ENCODE data around the gene SLC36A1.

Gene SLC36A1

DNA sequence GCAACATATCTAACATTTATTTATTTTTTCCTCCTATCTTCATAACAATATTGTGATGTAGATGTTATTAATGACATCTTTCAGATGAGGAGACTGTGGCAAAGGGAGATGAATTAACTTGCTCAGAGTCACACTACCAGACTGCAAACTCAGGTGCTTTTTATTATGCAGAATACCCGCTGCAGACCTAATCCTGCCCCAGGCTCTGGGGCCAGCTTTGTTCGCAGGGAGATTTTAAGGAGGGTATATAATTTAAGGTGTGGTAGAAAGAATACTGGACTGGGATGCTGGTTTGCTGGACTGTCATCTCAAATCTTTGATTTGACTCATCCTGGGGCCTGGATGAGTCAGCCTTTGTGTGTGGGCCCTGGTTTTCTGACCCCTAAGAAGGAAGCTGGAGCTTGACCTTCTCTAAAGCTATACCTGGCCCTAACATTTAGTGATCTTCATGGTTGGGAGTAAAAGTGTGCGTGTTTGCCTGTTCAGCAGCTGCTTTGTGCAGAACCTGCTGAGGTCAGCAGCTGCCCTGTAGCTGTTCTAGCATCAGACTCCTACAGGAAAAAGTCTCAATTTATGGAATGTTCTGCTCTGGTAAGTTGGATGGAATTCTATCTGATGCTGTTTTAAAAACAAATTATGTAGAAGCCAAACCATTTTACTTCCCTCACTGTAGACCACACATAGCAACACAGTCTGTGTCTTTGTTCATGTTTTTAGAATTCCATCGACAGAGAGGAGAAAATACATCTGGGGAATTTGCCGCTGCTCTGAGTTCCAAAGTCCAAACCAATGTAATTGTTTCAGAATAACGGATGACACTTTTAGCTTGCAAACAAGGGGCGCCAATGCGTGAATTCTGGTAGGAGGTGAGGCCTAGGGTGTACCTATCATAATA, 4.5 kb downstream of the SLC36A1 start:
- DNase-seq = no peak

DNA sequence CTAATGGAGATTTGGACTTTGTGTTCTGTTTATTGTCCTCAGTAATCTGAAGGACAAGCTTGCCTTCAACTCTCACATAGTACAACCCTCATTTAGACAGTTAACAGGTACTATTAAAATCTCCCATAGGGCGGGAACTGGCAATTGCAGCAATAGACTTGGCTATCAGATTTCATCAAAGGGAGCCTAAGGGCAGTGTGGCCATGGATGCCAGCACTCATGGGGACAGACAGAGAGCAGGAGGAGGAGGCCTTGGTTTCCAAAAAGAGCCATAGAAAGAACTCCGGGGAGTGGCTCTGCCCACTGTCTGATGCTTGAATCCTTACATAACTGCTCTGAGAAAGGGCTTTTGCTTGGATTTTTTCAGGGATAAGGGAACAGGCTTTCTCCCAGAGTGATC, 6.8 kb downstream of the SLC36A1 start:
- DNase-seq = no peak

DNA sequence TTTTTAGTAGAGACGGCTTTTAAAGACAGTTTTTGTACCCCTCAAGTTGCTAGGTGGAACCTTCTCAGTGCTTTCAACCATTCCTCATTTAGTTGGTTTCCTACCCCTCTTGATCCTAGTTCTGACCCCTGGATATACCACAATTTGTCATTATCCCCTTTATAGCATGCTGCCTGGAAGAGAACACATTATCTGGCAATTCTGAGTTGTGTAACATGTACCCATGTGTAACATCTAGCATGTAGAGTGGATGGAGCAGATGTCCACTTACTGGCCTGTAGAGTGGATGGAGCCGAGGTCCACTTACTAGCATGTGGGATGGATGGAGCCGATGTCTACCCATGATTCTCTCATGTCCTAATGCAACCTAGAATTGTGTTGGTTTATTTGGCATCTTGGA, 7.5 kb downstream of the SLC36A1 start:
- no peak for DNase-seq

DNA sequence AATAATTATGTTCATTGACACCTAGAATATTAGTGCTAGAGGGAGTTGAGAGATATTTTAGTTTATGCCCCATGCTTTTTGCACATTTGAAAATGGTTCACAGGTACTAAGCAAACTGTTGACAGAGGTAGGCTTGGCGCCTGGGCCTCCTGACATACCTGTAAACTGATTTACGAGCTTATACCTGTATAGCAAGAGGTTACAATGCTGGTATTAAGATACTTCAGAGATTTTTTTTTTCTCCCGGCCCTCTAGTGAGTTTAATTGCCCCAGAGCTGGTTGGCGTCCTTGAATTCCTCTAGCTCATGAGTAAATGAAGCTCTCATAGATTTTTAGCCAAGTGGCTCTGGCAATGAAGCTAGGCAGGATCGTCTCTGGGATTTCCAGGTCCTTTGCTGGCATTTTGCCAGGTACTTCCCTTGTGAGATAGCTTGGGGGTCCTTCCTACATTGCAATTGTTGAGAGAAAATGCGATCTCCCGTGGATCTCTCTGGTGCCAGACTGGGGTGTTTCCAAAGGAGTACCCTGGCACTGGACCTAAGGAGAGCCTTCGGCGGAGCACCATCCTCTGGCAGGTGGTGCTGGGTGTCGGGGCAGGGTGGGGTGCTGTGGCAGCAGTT, 9.0 kb downstream of the SLC36A1 start:
- no peak for DNase-seq

DNA sequence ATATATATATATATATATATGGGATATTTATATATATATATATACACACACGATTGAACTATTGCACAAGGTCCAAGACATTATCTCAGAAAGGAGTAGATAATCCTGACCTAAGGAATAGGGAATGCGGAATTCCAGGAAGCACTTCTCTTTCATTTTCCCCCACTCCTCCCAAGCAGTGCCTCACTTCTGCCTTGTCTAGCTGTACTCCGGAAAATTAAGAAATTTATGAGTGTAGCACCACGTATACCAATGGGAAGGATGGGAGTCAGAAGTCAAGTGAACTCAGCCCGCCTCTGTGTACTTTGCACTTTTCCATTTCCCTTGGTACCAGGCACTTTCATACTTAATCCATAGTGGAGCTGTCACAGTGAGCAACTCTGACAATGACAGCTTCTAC, 10.9 kb downstream of the SLC36A1 start:
- no peak for DNase-seq

DNA sequence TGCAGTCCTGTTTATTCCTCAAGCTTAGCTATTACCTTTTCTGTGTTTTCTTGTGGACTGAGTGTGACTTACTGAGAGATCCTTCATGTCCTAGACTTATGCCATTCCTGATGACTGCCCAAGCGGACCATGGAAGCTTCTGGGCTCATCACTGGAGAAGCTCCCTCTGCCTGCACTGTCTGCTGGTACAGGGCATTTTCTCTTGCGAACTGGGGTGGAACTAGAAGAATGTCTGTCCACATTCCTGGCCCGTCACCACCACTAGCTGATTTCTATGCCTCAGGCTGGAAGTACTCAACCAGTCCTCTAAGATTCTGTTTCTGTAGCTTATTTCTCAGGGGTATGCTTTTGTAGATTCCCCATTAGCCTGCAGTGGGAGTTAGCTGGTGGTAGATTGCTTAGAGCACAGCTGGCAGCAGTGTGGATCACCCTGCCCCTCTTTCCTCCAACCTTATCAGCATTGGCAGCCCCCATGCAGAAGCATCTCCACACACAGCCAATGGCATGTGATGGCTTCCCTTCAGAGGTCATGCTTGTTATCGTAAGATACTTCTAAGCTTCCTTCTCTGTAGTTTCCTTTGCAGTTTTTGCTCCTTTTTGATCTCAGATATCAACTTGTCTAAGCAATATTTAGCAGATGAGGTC, 12.4 kb downstream of the SLC36A1 start:
- DNase-seq = no peak

DNA sequence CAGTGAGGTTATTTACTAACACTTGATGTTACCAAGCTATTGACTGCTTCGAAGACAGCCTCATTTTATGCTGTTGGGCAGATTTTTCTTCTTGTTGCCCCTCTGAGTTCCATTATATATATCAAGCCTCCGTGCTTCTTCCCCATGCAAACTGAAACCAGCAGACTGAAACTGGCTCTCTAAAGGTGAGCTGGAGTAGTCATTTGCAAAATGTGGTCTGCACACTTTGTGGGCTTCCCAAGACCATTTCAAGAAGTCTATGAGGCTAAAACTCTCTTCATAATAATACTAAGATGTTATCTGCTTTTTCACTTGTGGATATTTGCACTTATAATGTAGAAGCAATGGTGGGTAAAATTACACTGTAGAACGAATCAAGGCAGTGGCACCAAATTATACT, 13.9 kb downstream of the SLC36A1 start:
- DNase-seq = no peak

DNA sequence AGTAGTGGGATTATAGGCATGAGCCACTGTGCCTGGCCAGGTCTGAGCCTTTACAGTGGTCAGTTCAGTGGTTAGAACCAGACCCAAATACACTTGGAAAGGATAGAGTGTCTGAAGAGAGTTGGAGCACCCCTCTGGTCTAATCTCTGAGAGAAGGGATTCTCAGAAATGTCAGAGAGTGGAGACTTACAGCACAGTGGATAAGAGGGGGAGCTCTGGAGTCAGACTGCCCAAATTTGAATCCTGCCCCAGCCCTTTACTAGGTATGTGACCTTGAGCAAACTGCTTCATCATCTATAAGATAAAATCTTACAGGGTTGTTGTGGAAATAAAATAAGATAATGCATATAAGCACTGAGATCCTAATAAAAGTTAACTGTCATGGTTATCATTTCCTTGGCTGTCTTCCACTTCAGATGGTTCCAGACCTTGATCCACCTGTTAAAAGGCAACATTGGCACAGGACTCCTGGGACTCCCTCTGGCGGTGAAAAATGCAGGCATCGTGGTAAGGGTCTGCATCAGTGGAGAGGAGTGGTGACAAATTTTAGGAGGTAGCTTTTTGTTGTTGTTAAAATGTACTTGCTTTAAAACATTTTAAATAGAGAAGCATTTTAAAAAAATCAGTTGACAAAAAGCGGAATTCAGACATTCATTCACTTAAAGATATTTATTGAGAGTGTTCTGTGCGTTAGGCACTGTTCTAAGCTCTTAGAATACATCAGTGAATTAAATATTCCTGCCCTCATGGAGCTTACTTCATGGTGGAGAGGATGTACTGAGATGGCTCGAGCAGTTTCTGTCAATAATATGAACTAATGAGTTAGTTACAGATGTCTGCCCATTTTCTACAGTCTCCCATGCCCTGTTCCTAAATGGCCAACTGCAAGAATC, 16.0 kb downstream of the SLC36A1 start:
- no peak for DNase-seq

DNA sequence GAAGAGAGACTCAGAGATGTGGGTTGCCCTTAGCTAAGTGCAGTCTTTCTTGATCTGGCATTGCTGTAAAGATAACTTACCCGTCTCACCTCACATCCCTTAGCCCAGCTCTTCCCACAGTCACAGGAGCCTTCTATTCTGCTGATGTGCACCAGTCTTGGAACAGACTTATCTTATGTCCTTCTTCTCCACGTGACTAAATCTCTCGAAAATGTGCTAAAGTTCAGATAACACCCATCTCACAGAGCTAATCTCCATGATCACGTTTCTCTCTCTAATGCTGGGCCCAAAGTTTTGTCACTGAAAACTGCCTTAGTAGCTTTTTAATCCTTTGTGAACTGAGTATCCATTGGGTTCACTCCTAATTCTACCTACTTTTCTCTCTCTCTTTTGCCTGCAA, 16.7 kb downstream of the SLC36A1 start:
- DNase-seq = no peak

DNA sequence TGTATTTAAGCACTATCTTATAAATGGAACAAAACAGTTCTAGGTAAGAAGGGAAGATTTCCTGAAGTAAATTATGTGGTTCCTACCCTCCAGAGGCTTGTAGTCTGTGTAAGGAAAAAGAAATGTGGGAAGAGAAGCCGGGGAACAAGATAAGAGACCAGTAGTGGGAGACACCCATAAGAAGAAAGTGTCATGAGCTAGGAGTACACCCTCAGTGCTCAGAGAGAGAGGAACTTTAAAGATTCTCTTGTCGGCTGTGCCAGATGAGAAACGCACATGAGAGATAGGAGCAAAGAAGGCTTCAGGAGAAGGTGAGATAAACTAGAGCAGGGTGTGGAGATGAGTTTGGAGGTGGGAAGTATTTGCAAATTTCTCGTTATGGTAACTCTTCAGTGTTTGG, 18.1 kb downstream of the SLC36A1 start:
- no peak for DNase-seq

DNA sequence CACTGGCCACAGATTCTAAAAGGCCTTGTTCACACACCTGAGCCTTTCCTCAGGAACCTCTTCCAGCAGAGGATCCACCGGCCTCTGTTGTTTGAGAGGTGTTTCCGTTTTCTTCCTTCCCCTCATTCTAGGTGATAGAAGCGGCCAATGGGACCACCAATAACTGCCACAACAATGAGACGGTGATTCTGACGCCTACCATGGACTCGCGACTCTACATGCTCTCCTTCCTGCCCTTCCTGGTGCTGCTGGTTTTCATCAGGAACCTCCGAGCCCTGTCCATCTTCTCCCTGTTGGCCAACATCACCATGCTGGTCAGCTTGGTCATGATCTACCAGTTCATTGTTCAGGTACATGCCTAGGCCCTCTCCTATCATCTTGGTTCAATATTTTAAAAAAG, 20.2 kb downstream of the SLC36A1 start:
- no peak for DNase-seq

DNA sequence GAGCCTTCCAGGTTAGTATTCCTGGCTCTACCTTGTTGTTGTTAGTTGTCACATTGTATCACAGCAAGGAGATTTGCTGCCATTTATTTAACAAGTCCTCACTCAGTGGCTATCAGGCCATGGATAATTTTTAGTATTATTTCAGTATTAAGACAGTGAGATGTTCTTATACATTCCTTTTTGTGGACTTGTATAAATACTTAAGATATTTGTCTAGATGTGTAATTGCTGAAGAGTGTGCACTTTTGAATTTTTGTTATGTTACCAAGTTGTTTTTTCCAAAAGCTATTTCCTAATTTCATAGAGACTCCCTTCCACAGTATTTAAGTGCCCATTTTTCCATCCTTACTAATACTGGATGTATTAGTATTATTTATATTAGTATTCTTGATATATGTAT, 22.0 kb downstream of the SLC36A1 start:
- no peak for DNase-seq

DNA sequence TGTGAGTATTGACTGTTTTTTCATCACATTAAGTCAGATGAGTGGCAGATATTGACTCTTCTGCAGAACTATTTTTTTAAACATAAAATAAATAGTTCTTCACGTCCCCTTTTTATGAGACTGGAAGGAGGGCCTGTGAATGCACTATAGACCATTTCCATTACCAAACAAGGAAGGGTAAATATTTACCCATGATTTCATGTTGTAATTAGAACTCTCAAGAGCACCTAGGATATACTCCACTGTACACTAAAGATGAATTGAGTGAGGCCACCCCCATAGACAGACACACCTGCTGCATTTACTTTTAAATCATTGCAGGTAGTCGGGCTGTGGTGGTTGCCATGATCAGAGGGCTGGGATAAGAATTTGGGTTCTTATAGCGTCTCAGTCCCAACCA, 22.6 kb downstream of the SLC36A1 start:
- DNase-seq = no peak

DNA sequence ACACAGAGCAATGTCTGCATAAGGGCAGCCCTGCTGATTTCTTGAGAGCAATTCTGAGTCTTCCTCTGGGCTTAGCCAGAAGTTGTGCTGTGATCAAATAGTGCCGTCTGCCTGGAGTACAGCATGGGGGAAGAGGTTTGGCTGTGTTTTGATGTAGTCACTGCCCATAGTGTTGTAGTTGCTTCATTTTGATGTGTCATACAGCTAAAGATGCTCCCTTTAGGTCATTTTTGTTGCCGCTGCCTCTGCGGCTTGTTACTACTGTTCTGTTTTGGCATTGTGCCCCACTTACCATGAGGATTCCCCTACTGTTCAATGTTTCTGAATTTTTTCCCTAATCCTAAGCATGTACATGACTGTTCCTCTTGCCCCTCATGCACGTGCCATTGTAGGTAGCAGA, 23.0 kb downstream of the SLC36A1 start:
- DNase-seq = no peak

DNA sequence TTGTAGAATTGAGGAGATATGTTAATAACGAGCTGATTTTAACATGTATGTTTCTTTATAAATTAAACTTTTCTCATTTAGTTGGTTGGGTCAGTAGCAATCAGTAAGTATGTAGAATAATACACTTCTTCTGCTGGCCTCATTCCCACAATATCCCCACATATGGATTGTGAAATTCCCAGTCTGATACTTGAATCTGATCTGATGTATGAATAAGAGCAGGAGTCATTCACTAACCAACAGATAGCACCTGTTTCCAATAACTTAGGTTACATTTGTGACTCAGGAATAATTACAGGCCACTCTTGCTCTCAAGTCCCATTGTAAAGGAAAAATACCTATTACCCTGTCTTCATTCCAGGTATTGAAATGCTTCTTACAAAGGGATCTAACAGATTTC, 23.9 kb downstream of the SLC36A1 start:
- no peak for DNase-seq

DNA sequence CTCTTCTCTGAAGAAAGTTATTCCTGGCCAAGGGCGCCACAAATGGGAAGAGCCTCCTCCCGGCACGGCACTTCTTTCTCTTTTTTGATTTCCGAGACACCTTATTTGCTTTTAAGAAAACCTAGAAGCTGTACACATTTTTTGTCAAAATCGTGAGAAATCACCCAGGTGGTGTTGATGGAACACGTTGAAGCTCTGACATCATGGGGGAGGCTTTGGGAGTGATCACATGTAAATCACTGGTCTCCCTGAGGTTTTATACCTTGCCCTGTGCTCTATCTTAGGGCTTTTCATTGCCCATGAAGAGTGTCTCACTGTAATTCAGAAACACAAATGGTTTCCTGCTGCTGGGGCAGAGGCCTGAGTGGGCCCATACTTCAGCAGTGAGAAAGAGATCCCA, 27.4 kb downstream of the SLC36A1 start:
- DNase-seq = no peak

DNA sequence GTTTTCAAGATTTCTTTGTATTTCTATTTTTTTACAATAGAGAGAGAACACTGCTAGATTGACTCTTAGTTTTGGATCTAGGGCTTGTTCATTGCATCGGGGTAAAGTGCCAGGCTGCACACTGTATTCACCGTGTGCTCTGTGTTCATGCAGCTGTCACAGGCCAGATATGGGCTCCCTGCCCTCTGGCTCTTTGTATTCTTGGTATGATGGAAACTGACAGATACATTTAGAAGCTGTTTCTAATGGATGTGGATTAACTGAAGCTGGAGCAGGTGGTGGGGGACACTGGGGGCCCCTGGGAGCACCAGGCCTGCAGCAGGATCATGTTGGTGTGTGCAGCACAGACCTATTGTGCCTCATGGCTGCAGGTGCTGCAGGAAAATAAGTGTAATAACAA, 28.0 kb downstream of the SLC36A1 start:
- DNase-seq = no peak

DNA sequence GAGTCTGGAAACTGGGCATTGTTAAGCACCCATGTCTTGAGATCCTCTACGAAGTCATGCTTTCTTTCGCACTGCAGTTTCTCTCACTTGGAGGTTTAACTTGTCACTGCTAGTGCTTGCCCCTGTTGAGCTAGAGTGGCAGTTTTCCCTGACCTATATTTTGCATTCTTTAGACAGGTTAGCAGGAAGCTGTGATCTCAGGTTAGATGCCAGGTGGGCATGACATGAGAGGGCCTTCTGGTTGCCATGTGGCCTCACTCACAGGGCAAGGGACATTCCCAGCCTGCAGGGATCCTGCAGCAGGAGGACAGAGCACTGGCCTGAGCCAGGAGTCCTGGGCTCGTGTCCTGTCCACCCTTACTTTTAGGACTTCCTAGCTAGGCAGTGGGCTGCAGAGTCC, 28.6 kb downstream of the SLC36A1 start:
- DNase-seq = no peak

DNA sequence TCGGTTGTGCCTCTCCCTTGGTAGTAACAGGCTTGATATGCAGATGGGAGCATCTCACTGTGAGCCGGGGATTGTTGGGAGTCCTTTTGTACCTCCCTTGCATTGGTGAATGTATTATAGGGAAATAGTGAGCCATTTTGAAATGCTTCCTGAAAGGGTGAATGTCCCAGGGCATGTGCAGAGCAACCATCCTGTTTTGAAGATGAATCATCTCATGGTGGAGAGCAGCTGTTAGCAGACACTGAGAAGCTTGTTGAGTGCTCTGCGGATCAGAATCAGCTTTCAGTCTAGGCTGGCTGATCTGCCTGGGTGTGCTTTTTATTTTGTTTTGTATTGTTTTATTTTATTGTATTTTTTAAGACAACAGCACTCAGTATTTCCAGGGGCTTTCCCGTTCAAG, 29.7 kb downstream of the SLC36A1 start:
- DNase-seq = no peak

DNA sequence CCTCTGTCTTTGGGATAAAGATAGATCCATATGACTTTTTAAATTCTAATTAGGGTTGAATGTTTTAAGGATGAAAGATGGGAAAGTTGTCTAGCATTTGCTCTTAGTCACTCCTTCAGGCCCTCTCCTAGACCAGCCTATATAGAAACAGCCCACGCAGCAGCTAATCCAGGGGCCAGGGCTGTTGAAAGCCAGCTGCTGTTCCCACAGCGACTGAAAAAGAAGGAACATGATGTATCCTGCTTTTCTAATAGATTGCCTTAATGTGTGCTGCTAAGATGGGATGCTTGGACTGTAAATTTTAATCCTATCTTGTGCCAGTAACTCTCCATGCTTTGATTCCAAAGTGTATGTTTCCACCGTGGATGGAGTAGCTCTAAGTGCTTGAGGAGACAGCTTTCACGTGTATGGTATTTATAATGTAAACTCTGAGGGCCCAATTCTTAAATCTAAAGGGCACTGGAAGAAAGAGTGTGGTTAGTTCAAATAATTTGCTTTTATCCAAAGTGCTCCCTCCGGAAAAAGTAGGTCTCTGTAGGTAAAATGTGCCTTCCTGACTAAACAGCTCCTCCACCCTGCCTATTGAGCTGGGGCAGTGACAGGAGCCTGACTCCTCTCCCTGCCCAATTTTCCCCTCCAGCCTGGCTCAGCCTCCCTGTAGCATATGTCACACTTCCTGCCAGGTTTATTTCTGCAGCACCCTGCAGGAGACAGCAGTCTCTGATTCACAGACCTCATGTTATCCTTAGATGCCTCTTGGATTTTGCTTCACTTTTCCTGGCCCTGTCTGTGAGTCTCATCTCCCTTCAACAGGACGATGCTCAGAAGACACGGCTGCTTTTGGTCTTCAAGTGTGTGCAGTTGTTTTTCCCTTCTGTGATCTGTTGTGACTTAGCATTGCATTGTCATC, 33.2 kb downstream of the SLC36A1 start:
- no peak for DNase-seq

DNA sequence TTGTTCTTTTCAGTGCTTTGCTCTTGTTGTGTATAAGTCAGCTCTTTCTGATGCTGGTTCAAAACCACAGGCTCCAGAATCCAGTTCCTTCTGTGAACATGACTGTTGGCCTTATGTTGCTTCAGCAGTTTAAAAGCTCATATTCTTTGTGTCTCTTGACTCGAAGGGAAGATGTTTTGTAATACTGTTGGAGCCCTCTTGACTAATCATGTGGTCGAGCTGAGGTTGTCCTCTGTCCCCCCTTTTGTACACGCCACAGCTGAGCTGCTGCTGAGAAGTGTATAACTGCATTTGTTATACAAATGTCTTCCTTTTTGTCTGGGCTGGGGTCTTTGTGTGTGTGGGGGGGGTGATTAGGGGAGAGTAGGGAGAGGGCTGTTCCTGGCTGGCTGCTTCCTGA, 35.8 kb downstream of the SLC36A1 start:
- peak; percentile 99 for DNase-seq

DNA sequence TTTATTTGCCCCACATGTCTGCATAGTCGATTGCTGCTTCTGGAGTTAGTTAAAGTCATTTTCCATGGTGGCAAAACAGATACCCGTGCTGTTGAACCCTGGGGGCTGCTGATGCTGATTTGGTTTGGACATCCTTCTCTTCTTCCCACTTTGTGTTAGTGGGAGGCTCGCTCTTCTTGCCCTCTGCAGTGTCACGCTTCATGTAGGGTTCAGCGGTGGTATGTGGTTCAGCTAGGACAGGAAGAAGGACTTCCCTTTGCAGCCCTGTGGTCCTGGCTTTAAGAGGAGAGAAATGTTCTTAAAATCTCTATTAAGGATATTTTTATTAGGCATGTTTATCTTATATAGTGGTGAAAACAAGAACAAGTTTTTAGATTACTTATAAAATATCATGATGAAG, 36.2 kb downstream of the SLC36A1 start:
- DNase-seq = peak; percentile 75
